Gastrocnemius medialis (tissue), 4 donors: ENCODE data around the gene GRID2. TPM values are rescaled to one million over a fixed set of nuclear protein-coding genes. Genes with fewer than 3 reads are reported as not detected.

Experiments used
- ATAC-seq, 2 donors: fragments of 150-250 bp; one replicate each; pipeline ENCODE4 v1.9.1; 2016
- DNase-seq, 2 donors: peaks; one replicate each; pipeline ENCODE4 v3.0.0-alpha.2; 2019
- H3K27ac ChIP-seq, 4 donors: fragments of 200-600 bp; sonication (generic); 1 replicate in 1 of 4; 2 replicates in 3 of 4; pipeline ENCODE4 v1.5.1; 2016 to 2018; ENCODE audit warnings: mild to moderate bottlenecking in 2 of 4, moderate library complexity in 1 of 4
- H3K27me3 ChIP-seq, 3 donors: fragments of 200-600 bp; sonication (generic) in 2 of 3; 1 replicate in 1 of 3; 2 replicates in 2 of 3; pipeline versions ENCODE4 v1.5.1 to v1.6.0; 2016 to 2019; ENCODE audit warnings: mild to moderate bottlenecking in 1 of 3, moderate library complexity in 1 of 3
- H3K36me3 ChIP-seq, 2 donors: fragments of 200-600 bp; sonication (generic) in 1 of 2; one replicate each; pipeline ENCODE4 v1.5.1; 2017 to 2018
- H3K4me1 ChIP-seq, 2 donors: fragments of 200-600 bp; sonication (generic) in 1 of 2; one replicate each; pipeline ENCODE4 v1.5.1; 2016 to 2017; ENCODE audit warnings: mild to moderate bottlenecking in 2 of 2
- H3K4me3 ChIP-seq, 4 donors: fragments of 200-600 bp; sonication (generic) in 3 of 4; 1 replicate in 1 of 4; 2 replicates in 3 of 4; pipeline ENCODE4 v1.5.1; 2016 to 2019; ENCODE audit warnings: mild to moderate bottlenecking in 2 of 4
- H3K9me3 ChIP-seq, 3 donors: fragments of 200-600 bp; sonication (generic) in 2 of 3; 1 replicate in 1 of 3; 2 replicates in 2 of 3; pipeline ENCODE4 v1.5.1; 2016 to 2019
- POLR2A ChIP-seq, 2 donors: fragments of 450-650 bp; IDR thresholded peaks; one replicate each; pipeline ENCODE4 v1.6.1; 2017; ENCODE audit warnings: antibody characterized with exemption in 2 of 2, mild to moderate bottlenecking in 2 of 2, moderate library complexity in 2 of 2
- in situ Hi-C, 4 donors: fragments of 200-750 bp; cut with MboI; loops; one replicate each; pipeline versions ENCODE4 v1.15.0 to v1.8.0; 2017; ENCODE audit warnings: low sequenced_read_pairs in 4 of 4
- intact Hi-C: fragments of 100-400 bp; cut with DNase I; formaldehyde crosslinking; loops from one replicate; pipeline ENCODE4 v1.15.1; 2023; ENCODE audit warnings: low total_unique reads
- total RNA-seq, 4 donors: library from RNA; depleted of rRNA; stranded (reverse); fragments of >200 nt; gene quantifications; one replicate each; pipeline versions ENCODE4 v1.1.0 to v1.2.3, GENCODE V29; 2016
- TF ChIP-seq, protein P1 (sequence below), 5 experiments: fragments of 450-650 bp in 3 of 5; fragments of 200-600 bp in 2 of 5; sonication (generic) in 2 of 5; IDR thresholded peaks in 4 of 5; conservative IDR thresholded peaks in 1 of 5; 1 replicate in 4 of 5; 2 replicates in 1 of 5; pipeline ENCODE4 v1.5.1; 2016 to 2019; ENCODE audit warnings: antibody characterized with exemption in 5 of 5, mild to moderate bottlenecking in 3 of 5, moderate library complexity in 3 of 5

GRID2 gene
- total RNA-seq, 4 donors from 2014 or later: not detected

DNA sequence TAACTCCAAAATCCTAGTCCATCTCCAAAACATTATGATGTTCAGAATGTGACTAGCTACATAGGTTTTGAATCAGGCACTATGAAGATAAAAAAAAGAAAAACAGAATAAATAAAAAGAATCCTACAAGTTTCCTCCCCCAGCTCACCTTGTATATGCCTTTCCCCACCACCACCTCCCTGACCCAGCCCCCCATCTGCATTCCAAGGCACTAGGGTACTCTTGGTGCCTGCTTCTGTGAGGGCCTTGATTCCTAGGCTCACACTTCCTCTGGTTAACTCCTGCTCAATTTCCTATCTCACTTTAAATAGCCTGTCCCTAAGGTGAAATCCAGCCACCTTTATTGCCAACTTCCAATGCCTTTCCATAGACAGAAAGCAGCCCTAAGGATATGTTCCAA lies 1346.1 kb downstream of the GRID2 start:
- TF ChIP-seq, protein P1, sequence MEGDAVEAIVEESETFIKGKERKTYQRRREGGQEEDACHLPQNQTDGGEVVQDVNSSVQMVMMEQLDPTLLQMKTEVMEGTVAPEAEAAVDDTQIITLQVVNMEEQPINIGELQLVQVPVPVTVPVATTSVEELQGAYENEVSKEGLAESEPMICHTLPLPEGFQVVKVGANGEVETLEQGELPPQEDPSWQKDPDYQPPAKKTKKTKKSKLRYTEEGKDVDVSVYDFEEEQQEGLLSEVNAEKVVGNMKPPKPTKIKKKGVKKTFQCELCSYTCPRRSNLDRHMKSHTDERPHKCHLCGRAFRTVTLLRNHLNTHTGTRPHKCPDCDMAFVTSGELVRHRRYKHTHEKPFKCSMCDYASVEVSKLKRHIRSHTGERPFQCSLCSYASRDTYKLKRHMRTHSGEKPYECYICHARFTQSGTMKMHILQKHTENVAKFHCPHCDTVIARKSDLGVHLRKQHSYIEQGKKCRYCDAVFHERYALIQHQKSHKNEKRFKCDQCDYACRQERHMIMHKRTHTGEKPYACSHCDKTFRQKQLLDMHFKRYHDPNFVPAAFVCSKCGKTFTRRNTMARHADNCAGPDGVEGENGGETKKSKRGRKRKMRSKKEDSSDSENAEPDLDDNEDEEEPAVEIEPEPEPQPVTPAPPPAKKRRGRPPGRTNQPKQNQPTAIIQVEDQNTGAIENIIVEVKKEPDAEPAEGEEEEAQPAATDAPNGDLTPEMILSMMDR (IDR thresholded peaks at IDR 0.05 in 4 of 5, conservative IDR thresholded peaks at IDR 0.05 in 1 of 5): no peak
- TF ChIP-seq POLR2A (IDR thresholded peaks at IDR 0.05): no peak
- in situ Hi-C loops (no loop called here), intact Hi-C loops (no loop called here)
- Histone ChIP-seq H3K36me3 (no peaks in the 10 kb centered on the region), H3K9me3 (no peaks in the 10 kb centered on the region), H3K4me3 (no peak overlapping the region), H3K27ac (no peak overlapping the region), H3K4me1 (no peaks in the 10 kb centered on the region), H3K27me3 (no peaks in the 10 kb centered on the region)
- DNase-seq: no peak
- no peak for ATAC-seq

DNA sequence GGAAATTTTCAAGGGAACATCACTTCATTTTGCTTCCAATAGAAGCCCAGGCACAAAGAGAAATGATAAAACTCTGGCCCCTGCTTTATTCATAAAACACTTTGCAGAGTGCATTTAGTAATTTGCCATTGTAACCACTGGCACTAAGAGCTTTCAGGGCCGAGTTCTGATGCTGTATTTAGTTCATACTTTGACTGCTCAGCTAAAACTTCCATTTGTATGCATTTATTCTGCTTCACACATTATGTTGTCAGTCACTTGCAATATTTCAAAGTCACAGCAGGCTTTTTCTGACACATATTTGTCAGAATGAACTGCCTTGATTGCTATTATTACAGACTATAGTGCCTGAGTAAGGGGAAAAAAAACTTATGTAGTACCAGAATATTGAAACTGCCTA lies 1350.4 kb downstream of the GRID2 start:
- Histone ChIP-seq H3K27me3 (no peaks in the 10 kb centered on the region), H3K27ac (no peak overlapping the region), H3K4me3 (no peak overlapping the region), H3K9me3 (no peaks in the 10 kb centered on the region), H3K4me1 (no peaks in the 10 kb centered on the region), H3K36me3 (no peaks in the 10 kb centered on the region)
- in situ Hi-C loops: no loop called here
- DNase-seq: no peak
- intact Hi-C loops: no loop called here
- TF ChIP-seq, protein P1 (IDR thresholded peaks at IDR 0.05 in 4 of 5, conservative IDR thresholded peaks at IDR 0.05 in 1 of 5): no peak
- no peak for TF ChIP-seq POLR2A (IDR thresholded peaks at IDR 0.05)
- no peak for ATAC-seq

DNA sequence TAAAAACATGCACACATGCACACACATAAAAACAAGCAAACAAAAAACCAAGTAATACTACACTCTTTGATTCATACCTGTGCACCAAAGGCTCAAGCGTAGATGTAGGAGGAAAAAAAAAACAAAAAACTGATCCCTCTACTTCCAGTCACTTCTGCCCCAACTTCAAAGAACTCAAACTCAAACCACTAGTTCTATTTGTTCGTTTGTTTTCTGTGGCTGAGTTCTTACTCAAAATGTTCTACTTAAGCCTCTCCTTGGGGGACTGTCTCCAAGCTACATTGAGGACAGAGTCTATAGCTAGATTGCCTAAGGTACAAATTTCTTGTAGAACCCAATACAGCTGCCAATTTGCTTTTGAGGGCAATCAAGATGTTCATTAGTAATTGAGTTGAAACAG lies 1353.8 kb downstream of the GRID2 start:
- TF ChIP-seq, protein P1 (IDR thresholded peaks at IDR 0.05 in 4 of 5, conservative IDR thresholded peaks at IDR 0.05 in 1 of 5): no peak
- no peak for TF ChIP-seq POLR2A (IDR thresholded peaks at IDR 0.05)
- Histone ChIP-seq H3K4me1 (no peaks in the 10 kb centered on the region), H3K9me3 (no peaks in the 10 kb centered on the region), H3K27ac (no peak overlapping the region), H3K36me3 (no peaks in the 10 kb centered on the region), H3K4me3 (no peak overlapping the region), H3K27me3 (no peaks in the 10 kb centered on the region)
- in situ Hi-C loops: no loop called here
- DNase-seq: no peak
- ATAC-seq: no peak
- intact Hi-C loops: no loop called here

DNA sequence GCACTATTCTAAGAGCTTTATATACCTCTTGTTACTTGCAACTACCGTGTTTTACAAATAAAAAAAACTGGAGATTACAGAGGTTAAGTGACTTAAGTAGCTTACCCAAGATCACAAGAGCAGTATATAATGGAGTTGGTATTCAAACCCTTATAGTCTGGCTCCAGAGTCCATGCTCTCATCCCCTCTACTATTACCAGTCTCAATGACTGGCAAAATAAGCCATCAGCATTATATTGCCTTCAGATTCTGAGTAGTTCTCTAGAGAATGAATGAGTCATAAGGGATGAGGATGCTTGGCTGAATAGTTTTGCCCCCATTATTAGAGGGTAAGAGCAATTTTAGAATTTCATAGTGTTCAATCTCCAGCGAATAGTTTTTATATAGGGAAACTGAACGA lies 1354.7 kb downstream of the GRID2 start:
- ATAC-seq (no peak), DNase-seq (no peak)
- Histone ChIP-seq H3K27me3 (no peaks in the 10 kb centered on the region), H3K9me3 (no peaks in the 10 kb centered on the region), H3K4me3 (no peak overlapping the region), H3K27ac (no peak overlapping the region), H3K4me1 (no peaks in the 10 kb centered on the region), H3K36me3 (no peaks in the 10 kb centered on the region)
- intact Hi-C loops: no loop called here
- no peak for TF ChIP-seq POLR2A (IDR thresholded peaks at IDR 0.05)
- TF ChIP-seq, protein P1 (IDR thresholded peaks at IDR 0.05 in 4 of 5, conservative IDR thresholded peaks at IDR 0.05 in 1 of 5): no peak
- in situ Hi-C loops: no loop called here

DNA sequence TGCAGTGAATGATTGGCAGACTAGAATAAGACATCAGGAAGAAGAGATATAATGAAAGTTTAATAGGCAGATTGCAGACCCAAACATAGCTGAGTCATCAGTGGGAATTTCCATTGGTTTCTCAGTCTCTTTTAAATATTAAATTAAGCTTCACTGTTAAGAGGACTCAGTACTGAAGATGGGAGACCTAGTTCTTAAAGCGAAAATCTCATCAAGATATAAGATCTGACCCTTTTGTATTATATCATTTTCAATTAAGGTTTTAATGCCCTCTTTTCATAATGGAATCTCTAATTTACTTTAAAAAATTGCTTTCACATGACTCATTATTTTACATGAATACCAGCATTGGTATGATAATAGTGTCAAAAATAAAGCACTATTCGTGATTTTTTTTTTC lies 1355.9 kb downstream of the GRID2 start:
- ATAC-seq (no peak), DNase-seq (no peak)
- in situ Hi-C loops (no loop called here), intact Hi-C loops (no loop called here)
- H3K4me1 ChIP-seq: no peaks in the 10 kb centered on the region
- no peaks in the 10 kb centered on the region for H3K27me3 ChIP-seq
- no peak overlapping the region for H3K27ac ChIP-seq
- TF ChIP-seq POLR2A (IDR thresholded peaks at IDR 0.05): no peak
- TF ChIP-seq, protein P1 (IDR thresholded peaks at IDR 0.05 in 4 of 5, conservative IDR thresholded peaks at IDR 0.05 in 1 of 5): no peak
- H3K9me3 ChIP-seq: no peaks in the 10 kb centered on the region
- H3K36me3 ChIP-seq: no peaks in the 10 kb centered on the region
- no peak overlapping the region for H3K4me3 ChIP-seq
